ENCODE measurements around the gene SSR1.

SSR1 gene

GRCh38 chr6:7236306-7237209 lies 76.4 kb downstream of the SSR1 start:
- no peak for DNase-seq

DNA sequence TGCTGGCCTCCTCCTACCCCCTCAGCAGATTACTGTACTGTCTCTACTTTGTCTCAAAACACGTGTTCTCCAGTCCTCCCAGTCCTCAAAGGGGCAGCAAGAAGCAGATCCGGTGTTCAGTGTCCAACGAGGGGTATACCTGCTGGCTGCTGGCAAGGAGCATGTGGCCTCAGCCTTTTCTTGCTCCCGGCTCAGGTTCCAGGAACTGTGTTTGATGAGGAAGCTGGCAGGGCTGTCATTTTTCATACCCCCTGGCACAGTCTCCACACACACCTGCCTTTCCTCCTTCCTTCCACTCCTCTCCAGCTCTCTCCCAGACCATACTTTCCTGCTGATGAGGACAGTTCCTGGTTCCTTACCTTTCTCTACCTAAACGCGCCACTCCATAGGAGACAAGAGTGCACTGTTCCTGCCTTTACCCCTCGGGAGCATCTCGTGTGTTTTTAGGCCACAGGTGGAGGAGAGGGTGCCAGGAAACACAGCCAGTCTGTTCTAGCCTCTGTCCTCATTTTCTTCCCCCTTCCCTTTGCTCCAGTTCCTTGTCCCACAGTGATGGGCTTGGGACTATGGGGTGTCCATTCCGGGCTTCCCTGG lies 77.2 kb downstream of the SSR1 start:
- DNase-seq, result no peak

DNA sequence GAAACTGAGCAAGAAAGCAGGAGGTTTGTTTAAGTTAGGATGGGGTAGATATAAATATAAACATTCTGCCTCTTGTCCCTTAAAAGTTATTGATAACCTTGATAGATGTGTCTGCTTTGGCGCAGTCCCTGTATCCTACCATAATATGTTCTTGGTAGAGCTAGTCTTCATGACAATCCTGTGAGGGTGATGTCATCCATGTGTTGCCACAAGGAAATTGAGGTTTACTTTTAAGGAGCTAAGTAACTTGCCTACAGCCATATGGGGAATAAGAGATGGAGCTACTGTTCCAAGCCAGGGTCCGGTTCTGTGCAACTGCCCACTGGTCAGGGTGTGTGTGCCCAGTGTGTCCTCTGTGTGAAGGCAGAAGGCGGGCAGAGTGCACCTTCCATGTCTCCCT lies 78.5 kb downstream of the SSR1 start:
- no peak for DNase-seq

- no peak for DNase-seq
Observed at GRCh38 chr6:7232351-7232750, 80.6 kb downstream of the SSR1 start.

- DNase-seq, result no peak
Observed at GRCh38 chr6:7230956-7231713, 81.9 kb downstream of the SSR1 start.

DNA sequence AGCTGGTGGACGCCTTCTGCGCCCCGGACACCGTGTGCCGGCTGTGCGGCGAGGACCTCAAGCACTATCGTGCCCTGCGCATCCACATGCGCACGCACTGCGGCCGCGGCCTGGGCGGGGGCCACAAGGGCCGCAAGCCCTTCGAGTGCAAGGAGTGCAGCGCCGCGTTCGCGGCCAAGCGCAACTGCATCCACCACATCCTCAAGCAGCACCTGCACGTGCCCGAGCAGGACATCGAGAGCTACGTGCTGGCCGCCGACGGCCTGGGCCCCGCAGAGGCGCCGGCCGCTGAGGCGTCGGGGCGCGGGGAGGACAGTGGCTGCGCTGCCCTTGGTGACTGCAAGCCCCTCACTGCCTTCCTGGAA lies 82.7 kb downstream of the SSR1 start:
- DNase-seq, result no peak

DNA sequence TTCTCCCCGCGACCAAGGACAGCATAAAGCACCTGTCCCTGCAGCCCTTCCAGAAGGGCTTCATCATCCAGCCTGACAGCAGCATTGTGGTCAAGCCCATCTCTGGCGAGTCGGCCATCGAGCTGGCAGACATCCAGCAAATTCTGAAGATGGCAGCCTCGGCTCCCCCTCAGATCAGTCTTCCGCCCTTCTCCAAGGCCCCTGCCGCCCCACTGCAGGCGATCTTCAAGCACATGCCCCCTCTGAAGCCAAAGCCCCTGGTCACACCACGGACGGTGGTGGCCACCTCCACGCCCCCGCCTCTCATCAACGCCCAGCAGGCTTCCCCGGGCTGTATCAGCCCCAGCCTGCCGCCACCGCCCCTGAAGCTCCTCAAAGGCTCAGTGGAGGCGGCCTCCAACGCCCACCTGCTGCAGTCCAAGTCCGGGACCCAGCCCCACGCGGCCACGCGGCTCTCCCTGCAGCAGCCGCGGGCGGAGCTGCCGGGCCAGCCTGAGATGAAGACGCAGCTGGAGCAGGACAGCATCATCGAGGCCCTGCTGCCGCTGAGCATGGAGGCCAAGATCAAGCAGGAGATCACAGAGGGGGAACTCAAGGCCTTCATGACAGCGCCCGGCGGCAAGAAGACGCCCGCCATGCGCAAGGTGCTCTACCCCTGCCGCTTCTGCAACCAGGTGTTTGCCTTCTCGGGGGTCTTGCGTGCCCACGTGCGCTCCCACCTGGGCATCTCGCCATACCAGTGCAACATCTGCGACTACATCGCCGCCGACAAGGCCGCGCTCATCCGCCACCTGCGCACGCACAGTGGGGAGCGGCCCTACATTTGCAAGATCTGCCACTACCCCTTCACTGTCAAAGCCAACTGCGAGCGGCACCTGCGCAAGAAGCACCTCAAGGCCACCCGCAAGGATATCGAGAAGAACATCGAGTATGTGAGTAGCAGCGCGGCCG lies 83.3 kb downstream of the SSR1 start:
- DNase-seq, result no peak

- no peak for DNase-seq
Observed at GRCh38 chr6:7228662-7229375, 84.2 kb downstream of the SSR1 start.

DNA sequence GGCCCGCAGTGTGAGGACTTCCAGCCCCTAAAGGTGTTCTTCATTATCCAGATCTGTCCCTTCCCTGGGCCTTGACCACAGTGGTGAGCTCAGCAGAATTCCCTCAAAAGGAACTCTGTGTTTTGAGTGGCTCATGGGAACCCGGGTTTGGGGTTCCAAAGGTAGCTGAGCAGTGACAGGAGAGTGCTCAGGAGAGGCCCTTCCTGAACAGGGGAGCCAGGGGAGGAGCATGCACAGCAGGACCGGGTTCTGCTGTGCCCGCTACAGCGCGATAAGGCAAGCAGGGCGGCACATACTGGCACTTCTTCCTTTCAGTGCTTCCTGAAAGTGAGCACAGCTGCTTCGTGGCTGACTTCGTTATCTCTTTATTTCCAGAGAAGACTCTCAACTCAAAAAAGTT lies 88.3 kb downstream of the SSR1 start:
- no peak for DNase-seq

GRCh38 chr6:7222197-7222596 lies 90.8 kb downstream of the SSR1 start:
- DNase-seq, result no peak

DNA sequence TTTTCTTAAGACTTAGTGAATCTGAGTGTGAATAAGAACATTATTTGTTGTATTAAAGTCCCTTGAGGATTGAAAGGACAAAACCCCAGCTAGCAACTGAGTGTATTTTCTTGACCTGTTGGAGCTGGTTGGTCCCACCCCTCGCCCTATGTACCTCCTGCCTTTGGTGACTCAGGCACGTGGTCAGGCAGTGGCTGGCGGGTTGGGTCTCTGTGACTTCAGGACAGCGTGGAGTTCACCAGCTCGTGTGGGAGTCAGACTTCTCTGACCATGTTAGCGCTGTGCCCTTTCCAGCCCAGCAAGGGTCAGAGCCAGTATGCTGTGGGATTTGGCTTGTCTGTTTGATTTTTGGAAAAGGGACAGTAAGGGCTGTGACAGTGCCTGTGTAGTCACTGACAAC lies 93.7 kb downstream of the SSR1 start:
- no peak for DNase-seq

DNA sequence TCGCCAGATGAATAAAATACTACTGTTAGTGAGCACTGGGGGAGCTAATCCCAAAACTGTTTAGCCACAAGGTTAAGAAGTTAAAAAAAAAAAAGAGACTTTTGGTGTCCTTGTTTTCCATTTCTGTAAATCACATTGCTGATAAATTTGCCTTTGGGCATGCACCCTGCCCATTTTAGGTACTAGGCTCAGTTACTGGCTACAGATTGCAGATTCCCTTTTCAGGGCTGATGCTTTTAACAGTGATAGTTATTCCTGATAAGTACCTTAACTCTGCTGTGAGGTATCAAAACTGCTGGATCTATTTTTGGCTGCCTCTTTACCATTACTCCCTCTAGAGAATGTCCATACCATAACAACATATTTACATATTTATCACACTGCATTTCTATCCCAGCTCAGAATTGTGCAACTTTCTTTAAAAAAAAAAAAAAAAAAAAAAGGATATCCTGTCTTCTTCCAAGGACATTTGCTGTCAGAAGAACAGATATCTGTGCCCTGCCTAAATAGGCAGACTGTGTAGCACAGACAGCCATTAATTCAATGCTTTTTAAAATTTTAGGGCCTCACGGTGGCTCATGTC lies 94.5 kb downstream of the SSR1 start:
- no peak for DNase-seq

Measured in NCI-H1930 (cell line).